ENCODE results near the gene SNAI3.

The SNAI3 gene

GRCh38 chr16:88657371-88657770, 28.9 kb downstream of the SNAI3 start:
- no peak overlapping the region for H3K18ac ChIP-seq (ENCODE audit: low read length)
- peaks cover 5% of the 10 kb centered on the region for H3K9me3 ChIP-seq (ENCODE audit: insufficient read depth, low read depth, low read length)

DNA sequence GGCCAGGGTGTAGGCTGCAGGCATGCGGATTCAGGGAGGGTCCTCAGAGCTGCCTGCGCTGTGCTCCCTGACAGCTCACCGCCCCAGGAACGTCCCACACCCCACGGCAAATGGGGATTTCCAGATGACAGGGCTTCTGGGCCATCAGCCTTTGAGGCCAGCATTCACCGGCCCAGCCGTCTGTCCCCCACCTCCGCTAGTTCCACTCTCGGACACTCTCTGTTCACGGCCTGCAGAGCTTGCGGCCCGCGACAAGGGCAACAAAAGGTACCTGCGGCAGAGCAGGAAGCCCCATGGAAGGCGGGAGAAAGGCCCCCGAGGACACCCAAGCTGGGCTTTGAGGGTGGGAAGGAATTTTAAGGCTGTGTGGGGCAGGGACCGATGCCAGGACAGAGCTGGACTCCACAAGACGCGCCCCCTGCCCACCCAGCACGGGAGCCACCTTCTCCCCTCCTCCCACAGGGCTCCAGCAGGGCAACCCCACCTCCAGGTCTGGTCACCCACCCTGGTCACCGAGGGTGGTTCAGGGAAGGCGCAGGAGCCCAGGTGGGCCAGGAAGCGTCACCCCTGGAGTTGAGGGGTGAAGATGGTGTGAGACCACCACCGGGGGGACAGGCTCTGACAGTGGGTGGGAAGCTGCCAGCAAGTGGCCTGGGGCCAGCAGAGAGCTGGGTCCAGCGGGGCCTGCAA, 29.9 kb downstream of the SNAI3 start:
- no peak overlapping the region for H3K23ac ChIP-seq (ENCODE audit: low read length)
- no peak overlapping the region for H3K9ac ChIP-seq (ENCODE audit: low read length)
- H3K79me2 ChIP-seq (ENCODE audit: control insufficient read depth, insufficient read depth, low read length, poor library complexity), result peaks cover 9% of the 10 kb centered on the region
- no peaks in the 10 kb centered on the region for H3K79me1 ChIP-seq (ENCODE audit: low read length)
- peaks cover 5% of the 10 kb centered on the region for H3K9me3 ChIP-seq (ENCODE audit: insufficient read depth, low read depth, low read length)
- WGBS (ENCODE audit: extremely low coverage, insufficient coverage, insufficient read length), result no CpG with 5 or more reads among the region's 25 CpGs
- no peak for DNase-seq
- no peak overlapping the region for H3K27ac ChIP-seq (ENCODE audit: low read depth, low read length)
- H4K12ac ChIP-seq (ENCODE audit: low read depth, low read length), result no peak overlapping the region
- peaks cover 7 to 9% of the 10 kb centered on the region in 2 experiments for H3K4me1 ChIP-seq (ENCODE audit: control insufficient read depth in 1 of 2, insufficient read depth in 2 of 2, low read length in 2 of 2)
- no peak overlapping the region for H3K4ac ChIP-seq (ENCODE audit: low read depth, low read length)
- H3K4me3 ChIP-seq (ENCODE audit: low read depth, low read length), result peak overlapping the region; percentile 48
- no peak overlapping the region for H3K18ac ChIP-seq (ENCODE audit: low read length)
- no peak overlapping the region for H3K4me2 ChIP-seq (ENCODE audit: low read length)
- H2BK5ac ChIP-seq (ENCODE audit: low read depth, low read length, poor library complexity), result no peak overlapping the region
- no peaks in the 10 kb centered on the region for H3K27me3 ChIP-seq (ENCODE audit: insufficient read depth, low read length)
- no peak overlapping the region for H2BK12ac ChIP-seq (ENCODE audit: low read length)
- no peak overlapping the region for H2AFZ ChIP-seq (ENCODE audit: insufficient read depth, low read length, poor library complexity)
- H2BK120ac ChIP-seq (ENCODE audit: insufficient read depth, low read length, poor library complexity), result no peak overlapping the region
- H3K14ac ChIP-seq (ENCODE audit: low read length), result no peak overlapping the region
- H3K36me3 ChIP-seq (ENCODE audit: control insufficient read depth in 1 of 2, insufficient read depth in 2 of 2, low read length in 2 of 2), result peaks cover 78 to 82% of the 10 kb centered on the region in 2 experiments
- H2AK5ac ChIP-seq (ENCODE audit: low read length), result no peak overlapping the region
- H4K91ac ChIP-seq (ENCODE audit: low read depth, low read length), result no peak overlapping the region
- no peak overlapping the region for H4K8ac ChIP-seq (ENCODE audit: low read depth, low read length)

More at GRCh38 chr16:88657371-88657770, 28.9 kb downstream of the SNAI3 start:
- no peak overlapping the region for H2BK120ac ChIP-seq (ENCODE audit: insufficient read depth, low read length, poor library complexity)
- H2BK12ac ChIP-seq (ENCODE audit: low read length), result no peak overlapping the region
- H3K4me1 ChIP-seq (ENCODE audit: control insufficient read depth in 1 of 2, insufficient read depth in 2 of 2, low read length in 2 of 2), result peaks cover 2 to 7% of the 10 kb centered on the region in 2 experiments
- H3K27me3 ChIP-seq (ENCODE audit: insufficient read depth, low read length), result no peaks in the 10 kb centered on the region
- peaks cover 3% of the 10 kb centered on the region for H3K79me1 ChIP-seq (ENCODE audit: low read length)
- H4K12ac ChIP-seq (ENCODE audit: low read depth, low read length), result no peak overlapping the region
- no peak overlapping the region for H3K4me3 ChIP-seq (ENCODE audit: low read depth, low read length)
- no peak for DNase-seq
- no CpG with 5 or more reads among the region's 19 CpGs for WGBS (ENCODE audit: extremely low coverage, insufficient coverage, insufficient read length)
- no peak overlapping the region for H3K23ac ChIP-seq (ENCODE audit: low read length)
- H3K4me2 ChIP-seq (ENCODE audit: low read length), result no peak overlapping the region
- H3K79me2 ChIP-seq (ENCODE audit: control insufficient read depth, insufficient read depth, low read length, poor library complexity), result peaks cover 15% of the 10 kb centered on the region
- H2BK5ac ChIP-seq (ENCODE audit: low read depth, low read length, poor library complexity), result no peak overlapping the region
- H3K27ac ChIP-seq (ENCODE audit: low read depth, low read length), result no peak overlapping the region
- H3K14ac ChIP-seq (ENCODE audit: low read length), result no peak overlapping the region
- H3K4ac ChIP-seq (ENCODE audit: low read depth, low read length), result peak overlapping the region; percentile 15
- peaks cover 69 to 75% of the 10 kb centered on the region in 2 experiments for H3K36me3 ChIP-seq (ENCODE audit: control insufficient read depth in 1 of 2, insufficient read depth in 2 of 2, low read length in 2 of 2)
- no peak overlapping the region for H2AK5ac ChIP-seq (ENCODE audit: low read length)
- H2AFZ ChIP-seq (ENCODE audit: insufficient read depth, low read length, poor library complexity), result no peak overlapping the region
- H4K91ac ChIP-seq (ENCODE audit: low read depth, low read length), result no peak overlapping the region
- H4K8ac ChIP-seq (ENCODE audit: low read depth, low read length), result no peak overlapping the region
- H3K9ac ChIP-seq (ENCODE audit: low read length), result no peak overlapping the region

DNA sequence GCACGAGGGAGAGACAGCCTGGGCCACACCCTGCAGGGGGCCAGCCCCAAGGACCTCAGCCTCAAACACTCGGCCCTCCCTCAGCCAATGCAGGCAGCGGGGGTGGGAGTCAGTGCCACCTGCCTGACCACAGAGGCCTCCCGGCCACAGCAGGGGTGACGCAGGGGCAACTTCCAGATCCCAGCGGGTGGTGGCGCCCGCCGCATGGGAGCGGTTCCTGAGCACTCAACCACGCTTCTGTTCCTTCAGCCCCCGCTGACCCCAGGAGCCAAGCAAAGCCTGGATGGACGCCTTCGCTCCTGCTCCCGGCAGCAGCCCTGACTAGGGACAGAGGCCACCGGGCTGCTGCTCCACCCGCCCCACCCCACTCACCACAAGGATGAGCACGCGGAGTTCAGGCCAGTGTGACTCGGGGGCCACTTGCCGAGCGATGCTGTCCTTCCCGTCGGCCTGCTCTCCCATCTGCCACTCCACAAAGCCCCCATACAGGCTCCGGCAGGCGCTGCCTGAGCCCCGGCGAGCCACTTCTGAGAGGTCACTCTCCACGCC, 30.5 kb downstream of the SNAI3 start:
- no peak for DNase-seq
- Histone ChIP-seq H4K91ac (ENCODE audit: low read depth, low read length) (no peak overlapping the region), H3K27ac (ENCODE audit: low read depth, low read length) (no peak overlapping the region), H3K4me2 (ENCODE audit: low read length) (no peak overlapping the region), H3K4me3 (ENCODE audit: low read depth, low read length) (no peak overlapping the region), H2AK5ac (ENCODE audit: low read length) (no peak overlapping the region), H4K8ac (ENCODE audit: low read depth, low read length) (no peak overlapping the region), H3K9me3 (ENCODE audit: insufficient read depth, low read depth, low read length) (peaks cover 5% of the 10 kb centered on the region), H2BK5ac (ENCODE audit: low read depth, low read length, poor library complexity) (no peak overlapping the region), H3K4ac (ENCODE audit: low read depth, low read length) (no peak overlapping the region), H2AFZ (ENCODE audit: insufficient read depth, low read length, poor library complexity) (no peak overlapping the region), H3K18ac (ENCODE audit: low read length) (no peak overlapping the region), H3K4me1 (ENCODE audit: control insufficient read depth in 1 of 2, insufficient read depth in 2 of 2, low read length in 2 of 2) (peaks cover 10 to 12% of the 10 kb centered on the region in 2 experiments), H3K79me1 (ENCODE audit: low read length) (peaks cover under 1% of the 10 kb centered on the region), H2BK12ac (ENCODE audit: low read length) (no peak overlapping the region), H4K12ac (ENCODE audit: low read depth, low read length) (no peak overlapping the region), H3K9ac (ENCODE audit: low read length) (no peak overlapping the region), H3K79me2 (ENCODE audit: control insufficient read depth, insufficient read depth, low read length, poor library complexity) (peaks cover 9% of the 10 kb centered on the region), H3K23ac (ENCODE audit: low read length) (no peak overlapping the region), H3K27me3 (ENCODE audit: insufficient read depth, low read length) (no peaks in the 10 kb centered on the region), H3K14ac (ENCODE audit: low read length) (no peak overlapping the region), H2BK120ac (ENCODE audit: insufficient read depth, low read length, poor library complexity) (no peak overlapping the region), H3K36me3 (ENCODE audit: control insufficient read depth in 1 of 2, insufficient read depth in 2 of 2, low read length in 2 of 2) (peaks cover 80 to 82% of the 10 kb centered on the region in 2 experiments)
- WGBS (ENCODE audit: extremely low coverage, insufficient coverage, insufficient read length), result no CpG with 5 or more reads among the region's 29 CpGs

GRCh38 chr16:88655053-88655732, 31.1 kb downstream of the SNAI3 start:
- DNase-seq, result no peak
- Histone ChIP-seq H3K27ac (ENCODE audit: low read depth, low read length) (no peak overlapping the region), H2BK12ac (ENCODE audit: low read length) (no peak overlapping the region), H4K91ac (ENCODE audit: low read depth, low read length) (no peak overlapping the region), H2BK5ac (ENCODE audit: low read depth, low read length, poor library complexity) (no peak overlapping the region), H2AFZ (ENCODE audit: insufficient read depth, low read length, poor library complexity) (no peak overlapping the region), H3K14ac (ENCODE audit: low read length) (no peak overlapping the region), H3K4me2 (ENCODE audit: low read length) (no peak overlapping the region), H3K4me1 (ENCODE audit: control insufficient read depth in 1 of 2, insufficient read depth in 2 of 2, low read length in 2 of 2) (peaks cover 10 to 13% of the 10 kb centered on the region in 2 experiments), H3K4me3 (ENCODE audit: low read depth, low read length) (no peak overlapping the region), H3K18ac (ENCODE audit: low read length) (no peak overlapping the region), H3K27me3 (ENCODE audit: insufficient read depth, low read length) (no peaks in the 10 kb centered on the region), H3K79me2 (ENCODE audit: control insufficient read depth, insufficient read depth, low read length, poor library complexity) (peaks cover 15% of the 10 kb centered on the region), H3K23ac (ENCODE audit: low read length) (no peak overlapping the region), H3K79me1 (ENCODE audit: low read length) (peaks cover 6% of the 10 kb centered on the region), H3K9me3 (ENCODE audit: insufficient read depth, low read depth, low read length) (peaks cover 5% of the 10 kb centered on the region), H3K4ac (ENCODE audit: low read depth, low read length) (no peak overlapping the region), H4K12ac (ENCODE audit: low read depth, low read length) (no peak overlapping the region), H3K36me3 (ENCODE audit: control insufficient read depth in 1 of 2, insufficient read depth in 2 of 2, low read length in 2 of 2) (peaks cover 80% of the 10 kb centered on the region in 2 experiments), H2BK120ac (ENCODE audit: insufficient read depth, low read length, poor library complexity) (no peak overlapping the region), H4K8ac (ENCODE audit: low read depth, low read length) (no peak overlapping the region), H2AK5ac (ENCODE audit: low read length) (no peak overlapping the region), H3K9ac (ENCODE audit: low read length) (no peak overlapping the region)
- WGBS (ENCODE audit: extremely low coverage, insufficient coverage, insufficient read length), result no CpG with 5 or more reads among the region's 50 CpGs
